Measurements from ENCODE around the gene FLNB. TPM values are rescaled to one million over a fixed set of nuclear protein-coding genes. Genes with fewer than 3 reads are reported as not detected.

FLNB gene
- total RNA-seq, 2 donors from 2014 or later = 37.6 to 59.6 TPM

GRCh38 chr3:58157700-58158099, 149.5 kb downstream of the FLNB start:
- H3K27me3 ChIP-seq = no peaks in the 10 kb centered on the region
- no peak for DNase-seq (ENCODE audit: low spot score)
- TF ChIP-seq CTCF (IDR thresholded peaks at IDR 0.05) = no peak
- no peak overlapping the region for H3K27ac ChIP-seq
- H3K36me3 ChIP-seq = peaks cover 70% of the 10 kb centered on the region
- peaks cover 0 to 3% of the 10 kb centered on the region in 2 donors for H3K9me3 ChIP-seq
- H3K4me3 ChIP-seq = no peak overlapping the region
- peaks cover 0 to 15% of the 10 kb centered on the region in 2 donors for H3K4me1 ChIP-seq

- DNase-seq (ENCODE audit: low spot score) = no peak
- no peaks in the 10 kb centered on the region for H3K27me3 ChIP-seq
- H3K27ac ChIP-seq = no peak overlapping the region
- H3K9me3 ChIP-seq = peaks cover 0 to 3% of the 10 kb centered on the region in 2 donors
- TF ChIP-seq CTCF (IDR thresholded peaks at IDR 0.05) = no peak
- no peak overlapping the region for H3K4me3 ChIP-seq
- peaks cover 0 to 22% of the 10 kb centered on the region in 2 donors for H3K4me1 ChIP-seq
- peaks cover 61% of the 10 kb centered on the region for H3K36me3 ChIP-seq
Observed at GRCh38 chr3:58158442-58159153, 150.4 kb downstream of the FLNB start.

GRCh38 chr3:58160399-58160798, 152.2 kb downstream of the FLNB start:
- peaks cover 44% of the 10 kb centered on the region for H3K36me3 ChIP-seq
- DNase-seq (ENCODE audit: low spot score) = no peak
- no peaks in the 10 kb centered on the region for H3K27me3 ChIP-seq
- H3K27ac ChIP-seq = no peak overlapping the region
- peaks cover 0 to 3% of the 10 kb centered on the region in 2 donors for H3K9me3 ChIP-seq
- TF ChIP-seq CTCF (IDR thresholded peaks at IDR 0.05) = no peak
- no peak overlapping the region for H3K4me3 ChIP-seq
- H3K4me1 ChIP-seq = peaks cover 0 to 40% of the 10 kb centered on the region in 2 donors

- TF ChIP-seq CTCF (IDR thresholded peaks at IDR 0.05) = no peak
- Histone ChIP-seq H3K4me1 (peaks cover 0 to 47% of the 10 kb centered on the region in 2 donors), H3K9me3 (peaks cover 0 to 3% of the 10 kb centered on the region in 2 donors), H3K36me3 (peaks cover 31% of the 10 kb centered on the region), H3K27me3 (no peaks in the 10 kb centered on the region), H3K4me3 (no peak overlapping the region), H3K27ac (no peak overlapping the region)
- DNase-seq (ENCODE audit: low spot score) = peak; percentile 68
Observed at GRCh38 chr3:58161435-58162398, 153.5 kb downstream of the FLNB start.

- Histone ChIP-seq H3K9me3 (peaks cover 0 to 3% of the 10 kb centered on the region in 2 donors), H3K27me3 (no peaks in the 10 kb centered on the region), H3K27ac (peak overlapping the region; percentile 57 to 67), H3K4me3 (no peak overlapping the region), H3K36me3 (peaks cover 22% of the 10 kb centered on the region), H3K4me1 (peaks cover 0 to 60% of the 10 kb centered on the region in 2 donors)
- no peak for TF ChIP-seq CTCF (IDR thresholded peaks at IDR 0.05)
- no peak for DNase-seq (ENCODE audit: low spot score)
Observed at GRCh38 chr3:58163234-58163633, 155.0 kb downstream of the FLNB start.

Data from right atrium auricular region (tissue), 2 donors.